Keratinocyte (primary cell): ENCODE data around the gene UCHL1. TPM values are rescaled to one million over a fixed set of nuclear protein-coding genes. Genes with fewer than 3 reads are reported as not detected.

Experiments
- DNase-seq: peaks from one replicate; pipeline ENCODE4 v3.0.0-alpha.2; 2011; ENCODE audit warnings: low read depth, missing footprints, low spot score
- FAIRE-seq: peaks from 2 replicates; lab custom pipeline; 2011; peaks lifted over from hg19 to GRCh38; lab: Jason Lieb, UNC
- H2AFZ ChIP-seq: 2 replicates; pipeline ENCODE4 v1.6.0; 2012; ENCODE audit warnings: low read length, control low read depth, inconsistent platforms; ENCODE audit not compliant: control insufficient read depth
- H3K27ac ChIP-seq: 2 replicates; pipeline ENCODE4 v1.5.1; 2011; ENCODE audit warnings: low read length; ENCODE audit not compliant: control insufficient read depth, insufficient read depth
- H3K27me3 ChIP-seq: 3 replicates; pipeline ENCODE4 v1.6.0; 2011; ENCODE audit warnings: low read length; ENCODE audit not compliant: control insufficient read depth, insufficient read depth; ENCODE audit errors: extremely low read depth
- H3K36me3 ChIP-seq, 2 experiments: 2 replicates in 1 of 2; 3 replicates in 1 of 2; pipeline ENCODE4 v1.5.1; 2011; ENCODE audit warnings: low read length in 2 of 2, mild to moderate bottlenecking in 1 of 2; ENCODE audit not compliant: control insufficient read depth in 2 of 2, insufficient read depth in 2 of 2; ENCODE audit errors: extremely low read depth in 1 of 2
- H3K4me1 ChIP-seq: 3 replicates; pipeline ENCODE4 v1.5.1; 2011; ENCODE audit warnings: low read length; ENCODE audit not compliant: control insufficient read depth, insufficient read depth; ENCODE audit errors: extremely low read depth
- H3K4me2 ChIP-seq: 3 replicates; pipeline ENCODE4 v1.6.0; 2011; ENCODE audit warnings: low read depth, low read length; ENCODE audit not compliant: control insufficient read depth, insufficient read depth; ENCODE audit errors: extremely low read depth
- H3K4me3 ChIP-seq, 3 experiments: fragments of 200-600 bp in 1 of 3; sonication (generic) in 1 of 3; 2 replicates in 2 of 3; 3 replicates in 1 of 3; pipeline ENCODE4 v1.5.1; 2011 to 2016; ENCODE audit warnings: low read length in 3 of 3, mild to moderate bottlenecking in 3 of 3, control low read depth in 2 of 3, inconsistent platforms in 1 of 3, low read depth in 1 of 3, mixed read lengths in 1 of 3, mixed run types in 1 of 3, moderate library complexity in 1 of 3; ENCODE audit not compliant: control insufficient read depth in 2 of 3, insufficient read depth in 2 of 3; ENCODE audit errors: extremely low read depth in 1 of 3
- H3K79me2 ChIP-seq: 2 replicates; pipeline ENCODE4 v1.6.0; 2012; ENCODE audit warnings: low read length; ENCODE audit not compliant: control insufficient read depth, insufficient read depth
- H3K9ac ChIP-seq: 3 replicates; pipeline ENCODE4 v1.6.0; 2011; ENCODE audit warnings: low read length; ENCODE audit not compliant: control insufficient read depth, insufficient read depth; ENCODE audit errors: extremely low read depth
- H3K9me1 ChIP-seq: 3 replicates; pipeline ENCODE4 v1.6.0; 2011; ENCODE audit warnings: low read length; ENCODE audit not compliant: control insufficient read depth, insufficient read depth; ENCODE audit errors: extremely low read depth
- H3K9me3 ChIP-seq: 2 replicates; pipeline ENCODE4 v1.5.1; 2012; ENCODE audit warnings: low read depth, low read length; ENCODE audit not compliant: control insufficient read depth
- H4K20me1 ChIP-seq: 3 replicates; pipeline ENCODE4 v1.6.0; 2011; ENCODE audit warnings: low read length; ENCODE audit not compliant: control insufficient read depth, insufficient read depth; ENCODE audit errors: extremely low read depth
- EZH2 ChIP-seq: IDR thresholded peaks from one replicate; pipeline ENCODE4 v1.6.1; 2012; ENCODE audit warnings: inconsistent platforms, mild to moderate bottlenecking, low read length, moderate library complexity
- dilution Hi-C: fragments of 300-500 bp; cut with MboI; formaldehyde crosslinking; loops from one replicate; pipeline ENCODE4 v1.7.0; 2020; ENCODE audit warnings: low sequenced_read_pairs; ENCODE audit not compliant: extremely low pct_ligation_motif_present
- polyA plus RNA-seq, 5 experiments: library from polyadenylated mRNA; depleted of rRNA in 3 of 5; stranded (reverse) in 3 of 5; stranded (forward) in 1 of 5; unstranded in 1 of 5; fragments of >200 nt; gene quantifications; 1 replicate in 1 of 5; 2 replicates in 3 of 5; 3 replicates in 1 of 5; pipeline versions ENCODE4 v1.2.1 to v1.2.3, GENCODE V29; 2011 to 2012; ENCODE audit warnings: missing spikeins in 2 of 5, low read depth in 1 of 5, low replicate concordance in 1 of 5
- TF ChIP-seq, protein P1 (sequence below), 3 experiments: IDR thresholded peaks in 1 of 3; conservative IDR thresholded peaks in 1 of 3; optimal IDR thresholded peaks in 1 of 3; 2 replicates in 2 of 3; 3 replicates in 1 of 3; pipeline versions ENCODE3 to v1.5.1; 2011; ENCODE audit warnings: low read length in 3 of 3, mild to moderate bottlenecking in 3 of 3, moderate library complexity in 2 of 3, control low read depth in 1 of 3, inconsistent platforms in 1 of 3; ENCODE audit not compliant: insufficient read depth in 2 of 3; ENCODE audit errors: extremely low read depth in 1 of 3

UCHL1 gene
- polyA plus RNA-seq, 1 donor (not counting 4 experiments of a cell fraction or from before 2014, with no cell fraction given) = 3.0 TPM

DNA sequence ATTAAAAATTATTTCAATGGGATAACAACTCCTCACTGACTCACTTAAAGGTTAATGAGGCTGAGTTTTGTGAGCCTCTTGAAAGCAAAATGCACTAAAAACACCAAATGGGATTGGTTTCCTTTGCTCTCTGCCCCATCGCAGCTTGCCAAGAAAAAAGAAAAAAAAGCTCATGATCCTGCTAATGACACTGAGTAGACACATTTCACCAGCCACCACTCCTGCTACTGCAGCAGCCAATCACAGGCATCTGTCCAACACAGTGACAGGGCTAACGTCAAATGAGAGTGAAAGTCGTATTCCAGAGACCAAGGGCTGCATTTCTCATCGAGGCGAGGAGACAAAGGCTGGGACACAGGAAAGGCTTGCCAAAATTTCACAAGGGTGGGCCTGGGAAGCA, 47.5 kb upstream of the UCHL1 start:
- peaks cover 98% of the 10 kb centered on the region for H3K79me2 ChIP-seq
- H3K9me1 ChIP-seq = no peaks in the 10 kb centered on the region
- no peak overlapping the region for H3K4me2 ChIP-seq
- dilution Hi-C loops = no loop called here
- H3K4me1 ChIP-seq = peaks cover 33% of the 10 kb centered on the region
- H2AFZ ChIP-seq = no peak overlapping the region
- no peak overlapping the region for H3K4me3 ChIP-seq
- H3K9ac ChIP-seq = no peak overlapping the region
- DNase-seq = no peak
- H3K9me3 ChIP-seq = no peaks in the 10 kb centered on the region
- H4K20me1 ChIP-seq = no peaks in the 10 kb centered on the region
- no peak for TF ChIP-seq EZH2
- TF ChIP-seq, protein P1, sequence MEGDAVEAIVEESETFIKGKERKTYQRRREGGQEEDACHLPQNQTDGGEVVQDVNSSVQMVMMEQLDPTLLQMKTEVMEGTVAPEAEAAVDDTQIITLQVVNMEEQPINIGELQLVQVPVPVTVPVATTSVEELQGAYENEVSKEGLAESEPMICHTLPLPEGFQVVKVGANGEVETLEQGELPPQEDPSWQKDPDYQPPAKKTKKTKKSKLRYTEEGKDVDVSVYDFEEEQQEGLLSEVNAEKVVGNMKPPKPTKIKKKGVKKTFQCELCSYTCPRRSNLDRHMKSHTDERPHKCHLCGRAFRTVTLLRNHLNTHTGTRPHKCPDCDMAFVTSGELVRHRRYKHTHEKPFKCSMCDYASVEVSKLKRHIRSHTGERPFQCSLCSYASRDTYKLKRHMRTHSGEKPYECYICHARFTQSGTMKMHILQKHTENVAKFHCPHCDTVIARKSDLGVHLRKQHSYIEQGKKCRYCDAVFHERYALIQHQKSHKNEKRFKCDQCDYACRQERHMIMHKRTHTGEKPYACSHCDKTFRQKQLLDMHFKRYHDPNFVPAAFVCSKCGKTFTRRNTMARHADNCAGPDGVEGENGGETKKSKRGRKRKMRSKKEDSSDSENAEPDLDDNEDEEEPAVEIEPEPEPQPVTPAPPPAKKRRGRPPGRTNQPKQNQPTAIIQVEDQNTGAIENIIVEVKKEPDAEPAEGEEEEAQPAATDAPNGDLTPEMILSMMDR (optimal IDR thresholded peaks at IDR 0.05 in 1 of 3, IDR thresholded peaks at IDR 0.05 in 1 of 3, conservative IDR thresholded peaks at IDR 0.05 in 1 of 3; ENCODE audit: extremely low read depth in 1 of 3, insufficient read depth in 2 of 3, low read length in 3 of 3) = no peak
- H3K27me3 ChIP-seq = no peaks in the 10 kb centered on the region
- H3K27ac ChIP-seq = no peak overlapping the region
- peaks cover 3 to 9% of the 10 kb centered on the region in 2 experiments for H3K36me3 ChIP-seq
- no peak for FAIRE-seq

DNA sequence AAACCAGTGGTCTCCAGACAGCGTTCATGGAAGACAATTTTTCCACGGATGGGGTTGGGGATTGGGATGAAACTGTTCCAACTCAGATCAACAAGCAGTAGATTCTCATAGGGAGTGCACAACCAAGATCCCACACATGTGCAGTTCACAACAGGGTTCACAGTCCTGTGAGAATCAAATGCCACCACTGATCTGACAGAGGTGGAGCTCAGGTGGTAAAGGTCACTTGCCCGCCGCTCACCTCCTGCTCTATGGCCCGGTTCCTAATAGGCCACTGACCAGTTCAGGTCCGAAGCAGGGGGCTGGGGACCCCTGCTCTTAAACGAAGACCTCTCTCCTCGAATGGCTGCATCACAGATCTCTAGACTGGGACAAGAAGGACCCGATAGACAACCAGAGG, 46.8 kb upstream of the UCHL1 start:
- FAIRE-seq = no peak
- no peaks in the 10 kb centered on the region for H3K9me1 ChIP-seq
- H3K4me3 ChIP-seq = no peak overlapping the region
- no peak overlapping the region for H2AFZ ChIP-seq
- peaks cover 91% of the 10 kb centered on the region for H3K79me2 ChIP-seq
- no peak for DNase-seq
- H3K4me2 ChIP-seq = no peak overlapping the region
- H4K20me1 ChIP-seq = no peaks in the 10 kb centered on the region
- peaks cover 3 to 9% of the 10 kb centered on the region in 2 experiments for H3K36me3 ChIP-seq
- H3K9ac ChIP-seq = no peak overlapping the region
- no peaks in the 10 kb centered on the region for H3K9me3 ChIP-seq
- dilution Hi-C loops = no loop called here
- H3K4me1 ChIP-seq = peaks cover 30% of the 10 kb centered on the region
- no peak overlapping the region for H3K27ac ChIP-seq
- no peaks in the 10 kb centered on the region for H3K27me3 ChIP-seq
- TF ChIP-seq, protein P1 (optimal IDR thresholded peaks at IDR 0.05 in 1 of 3, IDR thresholded peaks at IDR 0.05 in 1 of 3, conservative IDR thresholded peaks at IDR 0.05 in 1 of 3; ENCODE audit: extremely low read depth in 1 of 3, insufficient read depth in 2 of 3, low read length in 3 of 3) = no peak
- TF ChIP-seq EZH2 = no peak
